GM12874 (cell line): ENCODE measurements around the gene PPM1H.

Experiments used
- TF ChIP-seq, protein P1 (sequence below): IDR thresholded peaks from 2 replicates; pipeline ENCODE4 v1.5.1; 2011; ENCODE audit warnings: low read depth, mild to moderate bottlenecking, control low read depth, low read length, moderate library complexity; ENCODE audit not compliant: insufficient read depth

Gene PPM1H

DNA sequence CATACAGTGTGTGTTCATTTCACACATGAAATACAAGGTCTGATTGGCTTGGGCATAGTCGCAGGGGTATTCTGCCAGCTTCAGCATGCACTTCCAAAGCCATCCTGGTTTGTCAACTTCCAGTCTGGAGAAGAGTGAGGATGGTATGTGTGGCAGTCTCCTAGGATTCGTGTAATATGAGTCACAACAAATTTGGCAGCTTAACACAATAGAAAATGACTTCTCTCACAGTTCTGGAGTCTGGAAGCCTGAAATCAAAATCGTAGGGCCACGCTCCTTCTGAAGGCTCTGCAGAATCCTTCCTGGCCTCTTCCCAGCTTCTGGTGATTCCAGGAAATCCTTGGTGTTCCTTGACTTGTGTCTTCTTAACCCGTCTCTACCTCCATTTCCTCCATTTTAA, 167.5 kb downstream of the PPM1H start:
- TF ChIP-seq, protein P1, sequence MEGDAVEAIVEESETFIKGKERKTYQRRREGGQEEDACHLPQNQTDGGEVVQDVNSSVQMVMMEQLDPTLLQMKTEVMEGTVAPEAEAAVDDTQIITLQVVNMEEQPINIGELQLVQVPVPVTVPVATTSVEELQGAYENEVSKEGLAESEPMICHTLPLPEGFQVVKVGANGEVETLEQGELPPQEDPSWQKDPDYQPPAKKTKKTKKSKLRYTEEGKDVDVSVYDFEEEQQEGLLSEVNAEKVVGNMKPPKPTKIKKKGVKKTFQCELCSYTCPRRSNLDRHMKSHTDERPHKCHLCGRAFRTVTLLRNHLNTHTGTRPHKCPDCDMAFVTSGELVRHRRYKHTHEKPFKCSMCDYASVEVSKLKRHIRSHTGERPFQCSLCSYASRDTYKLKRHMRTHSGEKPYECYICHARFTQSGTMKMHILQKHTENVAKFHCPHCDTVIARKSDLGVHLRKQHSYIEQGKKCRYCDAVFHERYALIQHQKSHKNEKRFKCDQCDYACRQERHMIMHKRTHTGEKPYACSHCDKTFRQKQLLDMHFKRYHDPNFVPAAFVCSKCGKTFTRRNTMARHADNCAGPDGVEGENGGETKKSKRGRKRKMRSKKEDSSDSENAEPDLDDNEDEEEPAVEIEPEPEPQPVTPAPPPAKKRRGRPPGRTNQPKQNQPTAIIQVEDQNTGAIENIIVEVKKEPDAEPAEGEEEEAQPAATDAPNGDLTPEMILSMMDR: no peak

DNA sequence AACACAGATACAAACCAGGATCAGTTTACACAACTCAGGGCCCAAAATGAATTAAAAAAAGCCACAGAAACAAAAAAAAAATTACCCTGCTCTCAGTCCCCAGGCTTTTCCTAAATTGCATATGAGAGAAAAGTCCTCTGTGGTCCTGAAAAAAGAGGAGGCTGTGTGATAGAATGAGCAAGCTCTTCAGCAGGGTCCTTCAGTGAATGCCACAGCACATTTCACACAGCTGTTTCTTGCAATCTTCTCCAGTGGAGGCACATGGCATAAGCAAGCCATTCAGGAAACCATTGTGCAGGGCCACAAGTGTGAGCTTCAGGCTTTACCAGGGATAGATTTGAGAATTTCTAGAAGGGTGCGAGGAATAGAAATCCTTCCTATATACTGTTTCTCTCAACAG, 168.5 kb downstream of the PPM1H start:
- TF ChIP-seq, protein P1: no peak

GRCh38 chr12:62763861-62764645, 170.9 kb downstream of the PPM1H start:
- TF ChIP-seq, protein P1: no peak

DNA sequence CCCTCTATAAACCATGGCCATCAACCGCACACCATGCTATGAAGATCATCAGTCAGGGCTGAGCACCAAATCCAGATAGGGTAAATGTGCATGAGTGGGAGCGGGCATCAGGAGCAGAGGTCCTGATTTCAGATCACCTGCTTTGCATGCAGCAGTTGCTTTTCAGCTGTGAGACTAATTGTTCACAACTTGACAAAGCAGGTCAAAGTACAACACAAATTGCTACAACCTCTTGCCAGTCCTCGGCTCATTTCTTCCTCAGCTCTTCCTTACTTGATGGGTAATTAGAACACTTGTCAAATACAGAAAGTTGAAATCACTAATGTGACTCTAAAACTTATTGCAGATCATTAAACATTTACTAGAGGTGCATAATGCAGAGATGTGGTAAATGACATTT, 171.6 kb downstream of the PPM1H start:
- TF ChIP-seq, protein P1: no peak

DNA sequence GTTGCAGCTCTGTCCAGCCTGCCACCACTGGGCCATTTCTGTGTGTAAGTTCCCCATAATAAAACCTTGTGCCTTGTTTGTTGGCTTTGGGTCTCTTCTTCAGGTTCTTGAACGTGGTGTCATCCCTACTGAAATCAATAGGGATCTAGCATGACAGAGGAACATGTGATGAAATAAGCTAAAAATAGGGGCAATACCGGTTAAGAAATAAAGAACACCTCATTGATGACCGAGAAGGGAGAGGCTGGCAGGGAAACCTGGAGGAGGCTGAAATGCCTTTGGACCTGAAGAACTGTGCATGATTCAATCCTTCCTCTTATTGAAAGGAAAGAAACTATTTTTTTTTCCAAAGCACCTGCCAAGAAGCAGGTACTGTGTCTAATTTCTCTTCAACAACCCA, 172.3 kb downstream of the PPM1H start:
- TF ChIP-seq, protein P1: no peak

- TF ChIP-seq, protein P1: no peak
Measured at GRCh38 chr12:62761658-62762057, 173.3 kb downstream of the PPM1H start.

- TF ChIP-seq, protein P1: no peak
Measured at GRCh38 chr12:62760779-62761178, 174.2 kb downstream of the PPM1H start.

GRCh38 chr12:62758216-62758615, 176.7 kb downstream of the PPM1H start:
- TF ChIP-seq, protein P1: no peak
